ENCODE measurements around the gene KLHDC8B. TPM values are rescaled to one million over a fixed set of nuclear protein-coding genes. Genes with fewer than 3 reads are reported as not detected.

KLHDC8B gene
- total RNA-seq, 6 donors from 2014 or later, result 21.9 to 60.8 (median 32.7) TPM

DNA sequence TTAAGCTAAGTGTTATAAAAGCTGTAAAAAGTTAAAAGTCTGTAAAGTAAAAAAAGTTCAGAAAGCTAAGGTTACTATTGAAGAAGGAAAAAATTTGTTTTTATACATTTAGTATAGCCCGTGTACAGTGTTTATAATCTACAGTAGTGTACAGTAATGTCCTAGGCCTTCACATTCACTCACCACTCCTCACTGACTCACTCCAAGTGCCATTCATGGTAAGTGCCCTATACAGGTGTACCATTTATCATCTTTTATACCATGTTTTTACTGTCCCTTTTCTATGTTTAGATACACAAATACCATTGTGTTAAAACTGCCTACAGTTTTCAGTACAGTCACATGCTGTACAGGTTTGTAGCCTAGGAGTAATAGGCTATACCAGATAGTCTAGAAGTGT is 14.1 kb upstream of the KLHDC8B start:
- Histone ChIP-seq H3K36me3 (peaks cover 0 to 10% (median 0%) of the 10 kb centered on the region in 4 donors), H3K27ac (no peak overlapping the region), H3K4me1 (no peaks in the 10 kb centered on the region), H3K4me3 (no peak overlapping the region), H3K27me3 (no peaks in the 10 kb centered on the region), H3K9me3 (no peaks in the 10 kb centered on the region)
- 64 to 83% methylated on average over 1 of the region's 1 CpG for WGBS, 2 donors
- no peak for ATAC-seq (ENCODE audit: low FRiP score in 2 of 2)
- no peak for DNase-seq
- TF ChIP-seq EP300 (IDR thresholded peaks at IDR 0.05), result no peak
- TF ChIP-seq, protein P1, sequence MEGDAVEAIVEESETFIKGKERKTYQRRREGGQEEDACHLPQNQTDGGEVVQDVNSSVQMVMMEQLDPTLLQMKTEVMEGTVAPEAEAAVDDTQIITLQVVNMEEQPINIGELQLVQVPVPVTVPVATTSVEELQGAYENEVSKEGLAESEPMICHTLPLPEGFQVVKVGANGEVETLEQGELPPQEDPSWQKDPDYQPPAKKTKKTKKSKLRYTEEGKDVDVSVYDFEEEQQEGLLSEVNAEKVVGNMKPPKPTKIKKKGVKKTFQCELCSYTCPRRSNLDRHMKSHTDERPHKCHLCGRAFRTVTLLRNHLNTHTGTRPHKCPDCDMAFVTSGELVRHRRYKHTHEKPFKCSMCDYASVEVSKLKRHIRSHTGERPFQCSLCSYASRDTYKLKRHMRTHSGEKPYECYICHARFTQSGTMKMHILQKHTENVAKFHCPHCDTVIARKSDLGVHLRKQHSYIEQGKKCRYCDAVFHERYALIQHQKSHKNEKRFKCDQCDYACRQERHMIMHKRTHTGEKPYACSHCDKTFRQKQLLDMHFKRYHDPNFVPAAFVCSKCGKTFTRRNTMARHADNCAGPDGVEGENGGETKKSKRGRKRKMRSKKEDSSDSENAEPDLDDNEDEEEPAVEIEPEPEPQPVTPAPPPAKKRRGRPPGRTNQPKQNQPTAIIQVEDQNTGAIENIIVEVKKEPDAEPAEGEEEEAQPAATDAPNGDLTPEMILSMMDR (IDR thresholded peaks at IDR 0.05), result no peak
- no peak for TF ChIP-seq POLR2AphosphoS5 (IDR thresholded peaks at IDR 0.05)
- TF ChIP-seq POLR2A (IDR thresholded peaks at IDR 0.05), result no peak

DNA sequence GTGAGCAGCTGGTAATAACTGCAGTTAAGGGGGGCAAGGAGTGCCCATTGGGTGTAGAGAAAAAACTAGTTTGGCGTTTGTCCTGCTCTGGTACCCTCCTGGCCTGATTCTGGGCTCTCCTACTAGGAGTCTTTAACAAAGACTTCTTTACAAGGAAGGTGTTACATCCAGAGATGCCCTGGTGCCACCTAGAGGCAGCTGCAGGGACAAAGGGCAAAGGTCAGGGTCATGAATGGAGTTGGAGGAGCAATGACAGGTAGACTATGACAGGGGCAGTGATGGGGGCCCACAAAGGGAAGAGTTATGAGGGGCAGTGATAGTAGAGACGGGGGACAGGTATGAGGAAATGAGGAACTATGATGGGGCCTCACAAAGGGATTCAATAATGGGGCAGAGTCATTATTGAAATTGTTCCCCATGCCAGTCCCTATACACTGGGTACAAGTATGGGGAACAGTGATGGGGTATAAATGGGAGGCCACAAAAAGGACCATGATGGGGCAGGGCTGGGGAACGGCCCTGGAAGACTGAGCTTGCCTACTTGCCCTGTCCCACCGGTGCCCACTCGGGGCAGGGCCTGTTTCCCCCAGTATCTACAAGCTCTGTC is 13.2 kb upstream of the KLHDC8B start:
- H3K9me3 ChIP-seq, result no peaks in the 10 kb centered on the region
- H3K4me1 ChIP-seq, result peaks cover 0 to 6% (median 0%) of the 10 kb centered on the region in 4 donors
- WGBS, 2 donors, result 63 to 67% methylated on average over 5 of the region's 5 CpGs
- TF ChIP-seq EP300 (IDR thresholded peaks at IDR 0.05), result no peak
- TF ChIP-seq, protein P1 (IDR thresholded peaks at IDR 0.05), result peak in 4 of 6 experiments; percentile 20 to 49 (median 30)
- DNase-seq (peak in 1 of 2 donors; percentile 50), ATAC-seq (ENCODE audit: low FRiP score in 2 of 2) (peak in 1 of 2 donors; percentile 32)
- no peak overlapping the region for H3K4me3 ChIP-seq
- H3K27me3 ChIP-seq, result no peaks in the 10 kb centered on the region
- H3K27ac ChIP-seq, result no peak overlapping the region
- peaks cover 3 to 19% (median 6%) of the 10 kb centered on the region in 4 donors for H3K36me3 ChIP-seq

DNA sequence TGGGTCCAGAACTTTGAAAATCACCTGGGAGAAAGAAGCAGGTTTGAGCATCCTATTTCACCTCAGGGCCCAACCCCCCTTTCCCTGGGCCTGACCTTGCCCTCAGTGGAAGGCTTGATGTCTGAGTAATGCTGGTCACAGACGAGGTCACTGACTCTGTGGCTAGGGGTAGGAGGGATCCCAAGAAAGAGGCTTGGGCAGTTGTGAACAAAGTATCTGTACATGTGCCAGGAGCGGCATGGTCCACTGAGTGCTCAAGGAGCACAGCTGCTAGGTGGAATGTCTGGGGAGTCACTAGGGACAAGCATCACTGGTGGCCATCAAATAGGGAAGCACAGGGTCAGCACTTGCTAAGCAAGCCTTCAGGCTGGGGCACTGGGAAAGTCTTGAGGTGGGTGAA is 12.6 kb upstream of the KLHDC8B start:
- 67 to 86% methylated on average over 2 of the region's 2 CpGs for WGBS, 2 donors

DNA sequence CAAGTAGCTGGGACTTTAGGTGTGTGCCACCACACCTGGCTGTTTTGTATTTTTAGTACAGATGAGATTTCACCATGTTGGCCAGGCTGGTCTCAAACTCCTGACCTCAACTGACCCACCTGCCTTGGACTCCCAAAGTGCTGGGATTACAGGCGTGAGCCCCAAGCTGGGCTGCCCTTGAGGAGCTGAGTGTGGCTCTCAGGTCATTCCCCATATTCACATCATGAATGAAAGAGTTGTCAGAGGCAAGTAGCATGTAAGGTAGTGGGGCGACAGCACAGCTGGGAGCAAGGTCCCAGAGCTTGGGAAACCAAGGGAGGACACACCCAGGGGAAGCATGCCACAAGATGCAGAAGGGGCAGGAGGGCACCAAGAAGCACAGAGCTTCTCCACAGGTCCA is 10.2 kb upstream of the KLHDC8B start:
- Histone ChIP-seq H3K36me3 (peaks cover 8 to 28% (median 16%) of the 10 kb centered on the region in 4 donors), H3K4me3 (no peak overlapping the region), H3K27me3 (no peaks in the 10 kb centered on the region), H3K27ac (no peak overlapping the region), H3K9me3 (no peaks in the 10 kb centered on the region), H3K4me1 (peaks cover 9 to 25% (median 12%) of the 10 kb centered on the region in 4 donors)
- TF ChIP-seq POLR2A (IDR thresholded peaks at IDR 0.05), result no peak
- TF ChIP-seq POLR2AphosphoS5 (IDR thresholded peaks at IDR 0.05), result no peak
- no peak for TF ChIP-seq EP300 (IDR thresholded peaks at IDR 0.05)
- TF ChIP-seq, protein P1 (IDR thresholded peaks at IDR 0.05), result no peak
- DNase-seq, result no peak
- ATAC-seq (ENCODE audit: low FRiP score in 2 of 2), result no peak
- 96 to 100% methylated on average over 2 of the region's 2 CpGs for WGBS, 2 donors

More for the DNA sequence above, 12.6 kb upstream of the KLHDC8B start:
- Histone ChIP-seq H3K9me3 (no peaks in the 10 kb centered on the region), H3K27me3 (no peaks in the 10 kb centered on the region), H3K4me1 (peaks cover 0 to 6% (median 0%) of the 10 kb centered on the region in 4 donors), H3K36me3 (peaks cover 8 to 25% (median 12%) of the 10 kb centered on the region in 4 donors), H3K27ac (no peak overlapping the region), H3K4me3 (no peak overlapping the region)
- DNase-seq (no peak), ATAC-seq (ENCODE audit: low FRiP score in 2 of 2) (no peak)
- TF ChIP-seq POLR2A (IDR thresholded peaks at IDR 0.05) (no peak), POLR2AphosphoS5 (IDR thresholded peaks at IDR 0.05) (no peak), EP300 (IDR thresholded peaks at IDR 0.05) (no peak)
- TF ChIP-seq, protein P1 (IDR thresholded peaks at IDR 0.05), result no peak

All from upper lobe of left lung (tissue), 6 donors.